NT2/D1 (cell line): ENCODE measurements around the gene AFAP1L2.
"Not testable (repeated sequence)": the region's sequence is repeated elsewhere in the genome, so short reads cannot be mapped to it uniquely, and the experiment has no call there.

Experiments used
- DNase-seq: peaks from one replicate; pipeline ENCODE4 v3.0.0-alpha.2; 2011; ENCODE audit warnings: low read depth, low spot score
- H3K27me3 ChIP-seq: 2 replicates; pipeline ENCODE4 v1.6.0; 2011; ENCODE audit warnings: mild to moderate bottlenecking; ENCODE audit not compliant: insufficient read length, insufficient read depth
- H3K36me3 ChIP-seq: 2 replicates; pipeline ENCODE4 v1.6.1; 2011; ENCODE audit warnings: mild to moderate bottlenecking, low read length, mixed read lengths; ENCODE audit not compliant: insufficient read depth, insufficient read length
- H3K4me1 ChIP-seq: 2 replicates; pipeline ENCODE4 v1.5.1; 2011; ENCODE audit not compliant: insufficient read depth, insufficient read length
- H3K4me3 ChIP-seq: 2 replicates; pipeline ENCODE4 v1.5.1; 2011; ENCODE audit warnings: low read depth; ENCODE audit not compliant: insufficient read length
- H3K9ac ChIP-seq: 2 replicates; pipeline ENCODE4 v1.6.0; 2011; ENCODE audit warnings: low read depth; ENCODE audit not compliant: insufficient read length
- H3K9me3 ChIP-seq: 2 replicates; pipeline ENCODE4 v1.5.1; 2011; ENCODE audit warnings: mild to moderate bottlenecking, low read length; ENCODE audit not compliant: insufficient read depth
- SUZ12 ChIP-seq: IDR thresholded peaks from 2 replicates; pipeline ENCODE4 v1.6.1; 2011; ENCODE audit not compliant: insufficient read length, insufficient read depth; ENCODE audit errors: extremely low read depth
- YY1 ChIP-seq: IDR thresholded peaks from 2 replicates; pipeline ENCODE4 v1.6.1; 2011; ENCODE audit not compliant: insufficient read length, insufficient read depth
- ZNF274 ChIP-seq: IDR thresholded peaks from 2 replicates; pipeline ENCODE4 v1.6.1; 2011; ENCODE audit warnings: mild to moderate bottlenecking, low read depth, low read length

Gene AFAP1L2

GRCh38 chr10:114337510-114338462 is 66.5 kb downstream of the AFAP1L2 start:
- H3K4me1 ChIP-seq, result peaks cover 12% of the 10 kb centered on the region
- TF ChIP-seq YY1 (no peak), SUZ12 (no peak), ZNF274 (no peak)

GRCh38 chr10:114336823-114337509 is 67.3 kb downstream of the AFAP1L2 start:
- Histone ChIP-seq H3K27me3 (no peaks in the 10 kb centered on the region), H3K9me3 (no peaks in the 10 kb centered on the region), H3K36me3 (peaks cover 3% of the 10 kb centered on the region), H3K9ac (no peak overlapping the region), H3K4me3 (no peak overlapping the region), H3K4me1 (peaks cover 14% of the 10 kb centered on the region)
- TF ChIP-seq YY1, result no peak
- no peak for TF ChIP-seq ZNF274
- no peak for TF ChIP-seq SUZ12
- no peak for DNase-seq

More at GRCh38 chr10:114337510-114338462, 66.5 kb downstream of the AFAP1L2 start:
- H3K9me3 ChIP-seq, result no peaks in the 10 kb centered on the region
- H3K9ac ChIP-seq, result no peak overlapping the region
- H3K27me3 ChIP-seq, result no peaks in the 10 kb centered on the region
- no peak overlapping the region for H3K4me3 ChIP-seq
- DNase-seq, result peak; percentile 76
- H3K36me3 ChIP-seq, result peaks cover 2% of the 10 kb centered on the region

GRCh38 chr10:114335614-114336013 is 68.7 kb downstream of the AFAP1L2 start:
- peaks cover 15% of the 10 kb centered on the region for H3K4me1 ChIP-seq
- H3K9me3 ChIP-seq, result no peaks in the 10 kb centered on the region
- H3K9ac ChIP-seq, result no peak overlapping the region
- TF ChIP-seq YY1 (no peak), SUZ12 (no peak), ZNF274 (no peak)
- no peaks in the 10 kb centered on the region for H3K27me3 ChIP-seq
- no peak overlapping the region for H3K4me3 ChIP-seq
- H3K36me3 ChIP-seq, result peaks cover 11% of the 10 kb centered on the region
- DNase-seq, result no peak

- H3K9ac ChIP-seq, result no peak overlapping the region
- no peaks in the 10 kb centered on the region for H3K27me3 ChIP-seq
- H3K4me3 ChIP-seq, result no peak overlapping the region
- TF ChIP-seq YY1, result no peak
- no peak for TF ChIP-seq SUZ12
- TF ChIP-seq ZNF274, result no peak
- peaks cover 9% of the 10 kb centered on the region for H3K36me3 ChIP-seq
- H3K4me1 ChIP-seq, result peaks cover 17% of the 10 kb centered on the region
- DNase-seq, result no peak
- H3K9me3 ChIP-seq, result no peaks in the 10 kb centered on the region
Measured at GRCh38 chr10:114334301-114334700, 70.0 kb downstream of the AFAP1L2 start.

GRCh38 chr10:114333441-114333840 is 70.9 kb downstream of the AFAP1L2 start:
- Histone ChIP-seq H3K4me1 (peaks cover 17% of the 10 kb centered on the region), H3K36me3 (peaks cover 12% of the 10 kb centered on the region)
- not testable (repeated sequence) for DNase-seq, H3K9me3 ChIP-seq, H3K4me3 ChIP-seq, H3K27me3 ChIP-seq, H3K9ac ChIP-seq

DNA sequence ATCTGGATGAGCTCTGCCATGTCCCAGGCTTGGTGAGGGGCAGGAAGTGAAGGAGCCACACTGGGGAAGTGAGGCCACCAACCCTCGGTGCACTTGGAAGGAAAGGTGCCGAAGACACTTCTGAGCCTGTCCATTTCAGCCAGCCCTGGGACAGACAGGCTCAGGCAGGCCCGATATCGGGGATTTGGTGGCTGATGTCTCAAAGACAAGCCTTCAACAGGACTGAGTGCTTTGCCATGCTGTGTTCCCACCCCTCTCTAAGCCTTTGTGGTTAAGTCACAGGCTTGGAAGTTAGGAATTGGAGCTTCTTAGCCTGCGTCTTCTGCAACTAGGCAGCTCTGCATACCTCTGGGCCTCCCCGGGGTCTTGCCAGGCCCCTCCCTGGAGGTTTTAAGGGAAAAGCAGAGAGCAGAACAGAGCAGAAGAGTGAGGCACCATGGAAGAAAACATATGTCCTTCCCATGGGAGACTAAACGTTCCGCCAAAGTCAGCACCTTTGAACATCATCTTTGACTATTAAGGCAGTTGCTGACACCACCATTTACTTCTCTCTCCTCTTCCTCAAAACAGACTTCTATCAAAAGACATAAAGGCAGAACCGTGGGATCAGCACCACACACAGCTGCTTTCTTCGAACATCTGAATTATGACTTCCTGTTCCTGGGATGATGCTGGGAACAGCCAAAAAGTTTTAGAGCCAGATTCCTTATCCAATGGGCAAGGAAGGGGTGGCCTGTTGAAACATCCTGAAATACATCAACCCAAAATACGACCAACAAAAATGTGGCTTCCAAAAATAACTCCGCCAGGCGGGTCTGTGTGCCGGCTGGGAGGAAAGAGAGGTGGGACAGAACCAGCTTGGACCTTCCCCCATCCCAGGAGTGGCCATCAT is 71.8 kb downstream of the AFAP1L2 start:
- DNase-seq, result no peak
- no peak for TF ChIP-seq ZNF274
- TF ChIP-seq SUZ12, result no peak
- no peak for TF ChIP-seq YY1
- no peaks in the 10 kb centered on the region for H3K27me3 ChIP-seq
- peaks cover 16% of the 10 kb centered on the region for H3K36me3 ChIP-seq
- no peak overlapping the region for H3K4me3 ChIP-seq
- peaks cover 17% of the 10 kb centered on the region for H3K4me1 ChIP-seq
- no peaks in the 10 kb centered on the region for H3K9me3 ChIP-seq
- H3K9ac ChIP-seq, result no peak overlapping the region
